GM12878 (cell line): Measurements from ENCODE around the gene CTNNA3.

Experiments used
- CTCF ChIP-seq, 3 experiments: IDR thresholded peaks in 2 of 3; conservative IDR thresholded peaks in 1 of 3; 2 replicates each; pipeline ENCODE4 v1.5.1; 2011; ENCODE audit warnings: low read depth in 3 of 3, low read length in 3 of 3, mild to moderate bottlenecking in 3 of 3, control low read depth in 2 of 3, moderate library complexity in 2 of 3, inconsistent platforms in 1 of 3, mixed read lengths in 1 of 3; ENCODE audit not compliant: control insufficient read depth in 2 of 3, insufficient read depth in 1 of 3; ENCODE audit errors: extremely low read depth in 1 of 3
- KDM1A ChIP-seq: fragments of 200-600 bp; sonication (generic); IDR thresholded peaks from 2 replicates; pipeline ENCODE4 v1.6.1; 2016; ENCODE audit warnings: borderline replicate concordance
- RAD21 ChIP-seq: IDR thresholded peaks from 2 replicates; pipeline ENCODE4 v1.6.1; 2011; ENCODE audit warnings: mild to moderate bottlenecking, low read depth, low read length, moderate library complexity; ENCODE audit not compliant: insufficient read depth

- no peak for TF ChIP-seq KDM1A
- TF ChIP-seq RAD21 = no peak
- no peak for TF ChIP-seq CTCF (IDR thresholded peaks at IDR 0.05 in 2 of 3, conservative IDR thresholded peaks at IDR 0.05 in 1 of 3; ENCODE audit: control insufficient read depth in 2 of 3, extremely low read depth in 1 of 3, insufficient read depth in 1 of 3, low read depth in 3 of 3, low read length in 3 of 3)
Observed at GRCh38 chr10:66836057-66836456, 859.9 kb downstream of the CTNNA3 start.
